Measurements from ENCODE around the gene ACVR1B. TPM values are rescaled to one million over a fixed set of nuclear protein-coding genes. Genes with fewer than 3 reads are reported as not detected.

ACVR1B gene
- total RNA-seq, 3 donors from 2014 or later (not counting 1 experiment from before 2014, with no cell fraction given): 5.9 to 9.6 (median 6.6) TPM

DNA sequence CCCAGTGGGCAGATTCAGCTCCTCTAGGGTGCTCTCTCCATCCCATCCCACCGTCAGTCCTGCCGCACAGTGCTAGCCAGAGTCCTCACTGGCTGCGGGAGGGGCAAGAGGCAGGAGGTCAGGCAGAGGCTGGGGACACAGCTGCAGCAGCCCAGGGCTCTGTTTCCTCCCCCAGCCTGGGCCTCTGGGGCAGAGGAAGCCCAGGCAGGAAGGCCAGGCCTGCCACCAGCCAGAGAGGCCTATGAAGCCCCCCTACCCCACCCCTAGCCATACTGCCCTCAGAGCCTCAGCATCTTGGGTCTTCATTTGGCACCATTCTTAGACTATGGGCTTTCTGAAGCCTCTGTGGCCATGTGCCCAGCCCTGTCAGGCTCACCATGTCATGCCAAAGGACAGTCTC is 40.8 kb upstream of the ACVR1B start:
- DNase-seq: no peak
- no peaks in the 10 kb centered on the region for H3K9me3 Mint-ChIP-seq
- no peak overlapping the region for H3K27ac ChIP-seq (ENCODE audit: low read length)

GRCh38 chr12:51911307-51911706 is 40.2 kb upstream of the ACVR1B start:
- Histone ChIP-seq H3K27ac (ENCODE audit: low read length) (no peak overlapping the region), H3K36me3 (ENCODE audit: control insufficient read depth, insufficient read depth, low read length) (no peaks in the 10 kb centered on the region), H3K27me3 (ENCODE audit: control insufficient read depth, insufficient read depth, low read length) (peaks cover 8% of the 10 kb centered on the region), H3K9me3 (ENCODE audit: control insufficient read depth, insufficient read depth, low read length) (no peaks in the 10 kb centered on the region), H3K4me1 (ENCODE audit: control insufficient read depth, insufficient read depth, low read length) (peaks cover 9% of the 10 kb centered on the region), H3K4me3 (ENCODE audit: low read length) (no peak overlapping the region)
- ATAC-seq (no peak), DNase-seq (no peak)
- Mint-ChIP-seq H3K27me3 (ENCODE audit: low read depth in 2 of 2) (peaks cover 16 to 28% of the 10 kb centered on the region in 2 donors), H3K36me3 (no peaks in the 10 kb centered on the region), H3K4me1 (no peaks in the 10 kb centered on the region), H3K4me3 (no peak overlapping the region), H3K27ac (no peak overlapping the region), H3K9me3 (no peaks in the 10 kb centered on the region)
- 86% methylated on average over 6 of the region's 6 CpGs for WGBS (ENCODE audit: insufficient coverage)
- intact Hi-C loops (cut with micrococcal nuclease): no loop called here
- TF ChIP-seq, protein P1, sequence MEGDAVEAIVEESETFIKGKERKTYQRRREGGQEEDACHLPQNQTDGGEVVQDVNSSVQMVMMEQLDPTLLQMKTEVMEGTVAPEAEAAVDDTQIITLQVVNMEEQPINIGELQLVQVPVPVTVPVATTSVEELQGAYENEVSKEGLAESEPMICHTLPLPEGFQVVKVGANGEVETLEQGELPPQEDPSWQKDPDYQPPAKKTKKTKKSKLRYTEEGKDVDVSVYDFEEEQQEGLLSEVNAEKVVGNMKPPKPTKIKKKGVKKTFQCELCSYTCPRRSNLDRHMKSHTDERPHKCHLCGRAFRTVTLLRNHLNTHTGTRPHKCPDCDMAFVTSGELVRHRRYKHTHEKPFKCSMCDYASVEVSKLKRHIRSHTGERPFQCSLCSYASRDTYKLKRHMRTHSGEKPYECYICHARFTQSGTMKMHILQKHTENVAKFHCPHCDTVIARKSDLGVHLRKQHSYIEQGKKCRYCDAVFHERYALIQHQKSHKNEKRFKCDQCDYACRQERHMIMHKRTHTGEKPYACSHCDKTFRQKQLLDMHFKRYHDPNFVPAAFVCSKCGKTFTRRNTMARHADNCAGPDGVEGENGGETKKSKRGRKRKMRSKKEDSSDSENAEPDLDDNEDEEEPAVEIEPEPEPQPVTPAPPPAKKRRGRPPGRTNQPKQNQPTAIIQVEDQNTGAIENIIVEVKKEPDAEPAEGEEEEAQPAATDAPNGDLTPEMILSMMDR (IDR thresholded peaks at IDR 0.05): no peak

More for the DNA sequence above, 40.8 kb upstream of the ACVR1B start:
- peaks cover 9% of the 10 kb centered on the region for H3K4me1 ChIP-seq (ENCODE audit: control insufficient read depth, insufficient read depth, low read length)
- Mint-ChIP-seq H3K4me3 (no peak overlapping the region), H3K4me1 (no peaks in the 10 kb centered on the region), H3K27ac (no peak overlapping the region), H3K36me3 (no peaks in the 10 kb centered on the region), H3K27me3 (ENCODE audit: low read depth in 2 of 2) (peaks cover 20 to 34% of the 10 kb centered on the region in 2 donors)
- TF ChIP-seq, protein P1 (IDR thresholded peaks at IDR 0.05): no peak
- no peaks in the 10 kb centered on the region for H3K9me3 ChIP-seq (ENCODE audit: control insufficient read depth, insufficient read depth, low read length)
- ATAC-seq: no peak
- peaks cover 8% of the 10 kb centered on the region for H3K27me3 ChIP-seq (ENCODE audit: control insufficient read depth, insufficient read depth, low read length)
- 65% methylated on average over 3 of the region's 3 CpGs for WGBS (ENCODE audit: insufficient coverage)
- intact Hi-C loops (cut with micrococcal nuclease): no loop called here
- no peak overlapping the region for H3K4me3 ChIP-seq (ENCODE audit: low read length)
- H3K36me3 ChIP-seq (ENCODE audit: control insufficient read depth, insufficient read depth, low read length): no peaks in the 10 kb centered on the region

- H3K36me3 Mint-ChIP-seq: no peaks in the 10 kb centered on the region
- WGBS (ENCODE audit: insufficient coverage): 69% methylated on average over 8 of the region's 8 CpGs
- no peaks in the 10 kb centered on the region for H3K9me3 ChIP-seq (ENCODE audit: control insufficient read depth, insufficient read depth, low read length)
- no peak overlapping the region for H3K4me3 Mint-ChIP-seq
- TF ChIP-seq, protein P1 (IDR thresholded peaks at IDR 0.05): no peak
- H3K27me3 ChIP-seq (ENCODE audit: control insufficient read depth, insufficient read depth, low read length): peaks cover 8% of the 10 kb centered on the region
- H3K27ac Mint-ChIP-seq: no peak overlapping the region
- ATAC-seq (no peak), DNase-seq (no peak)
- H3K27me3 Mint-ChIP-seq (ENCODE audit: low read depth in 2 of 2): peaks cover 13 to 24% of the 10 kb centered on the region in 2 donors
- peaks cover 9% of the 10 kb centered on the region for H3K4me1 ChIP-seq (ENCODE audit: control insufficient read depth, insufficient read depth, low read length)
- no peaks in the 10 kb centered on the region for H3K9me3 Mint-ChIP-seq
- no peaks in the 10 kb centered on the region for H3K36me3 ChIP-seq (ENCODE audit: control insufficient read depth, insufficient read depth, low read length)
- no peaks in the 10 kb centered on the region for H3K4me1 Mint-ChIP-seq
- intact Hi-C loops (cut with micrococcal nuclease): no loop called here
- H3K27ac ChIP-seq (ENCODE audit: low read length): no peak overlapping the region
- no peak overlapping the region for H3K4me3 ChIP-seq (ENCODE audit: low read length)
Measured at GRCh38 chr12:51911788-51912711, 39.4 kb upstream of the ACVR1B start.
